Activated CD8-positive, alpha-beta T cell treated with anti-CD3 and anti-CD28 coated beads for 36 hours (primary cell): ENCODE data around the gene ZC3H12D. TPM values are rescaled to one million over a fixed set of nuclear protein-coding genes. Genes with fewer than 3 reads are reported as not detected.

ENCODE experiments used
- ATAC-seq: fragments of 200-7000 bp; cut with Tn5 transposase; one replicate; pipeline ENCODE4 v1.10.0; 2021; ENCODE audit warnings: mild to moderate bottlenecking, moderate library complexity
- CTCF ChIA-PET: fragments of 350-600 bp; sonication (Branson Sonifier 250); formaldehyde crosslinking; loops from one replicate; lab custom pipeline; 2021; ENCODE audit warnings: antibody characterized with exemption; lab: Charles Lee
- POLR2A ChIA-PET: fragments of 350-600 bp; sonication (Branson Sonifier 250); formaldehyde crosslinking; loops from one replicate; lab custom pipeline; 2021; ENCODE audit warnings: antibody characterized with exemption; lab: Charles Lee
- DNase-seq: peaks from one replicate; pipeline ENCODE4 v3.0.0-alpha.2; 2020
- H3K27ac Mint-ChIP-seq: one replicate; pipeline ENCODE4 v1.8.0; 2021; ENCODE audit warnings: mild to moderate bottlenecking, mixed read lengths
- H3K27me3 Mint-ChIP-seq: one replicate; pipeline ENCODE4 v1.8.0; 2021; ENCODE audit warnings: mixed read lengths
- H3K36me3 Mint-ChIP-seq: one replicate; pipeline ENCODE4 v1.8.0; 2021; ENCODE audit warnings: low read depth, mixed read lengths
- H3K4me1 Mint-ChIP-seq: one replicate; pipeline ENCODE4 v1.8.0; 2021; ENCODE audit warnings: low read depth, mixed read lengths
- H3K4me3 Mint-ChIP-seq: one replicate; pipeline ENCODE4 v1.8.0; 2021; ENCODE audit warnings: mild to moderate bottlenecking, moderate library complexity, mixed read lengths
- H3K9me3 Mint-ChIP-seq: one replicate; pipeline ENCODE4 v1.8.0; 2021; ENCODE audit warnings: mixed read lengths
- CTCF ChIP-seq: fragments of 200-600 bp; IDR thresholded peaks from one replicate; pipeline ENCODE4 v1.8.0; 2022; ENCODE audit warnings: antibody characterized with exemption, mild to moderate bottlenecking
- intact Hi-C: fragments of 100-400 bp; cut with micrococcal nuclease; formaldehyde crosslinking; loops from one replicate; pipeline ENCODE4 v1.10.0; 2022
- total RNA-seq, 2 experiments: library from RNA; stranded (reverse); gene quantifications; one replicate each; pipeline ENCODE4 v1.2.3, GENCODE V29; 2021

Gene ZC3H12D
- total RNA-seq, 2 experiments from 2014 or later: 37.7 to 39.0 TPM

GRCh38 chr6:149409617-149410016 lies 75.2 kb downstream of the ZC3H12D start:
- ChIA-PET CTCF (interaction anchor here (1.0 to 2.4 kb wide), 3 partner anchors 11 to 108 kb away, joined by 3 to 11 read pairs (median 4); no protein-coding TSS in a partner anchor), POLR2A (interaction anchor here (1.2 to 1.8 kb wide), 4 partner anchors 11 to 385 kb away, joined by 3 to 4 read pairs (median 4); no protein-coding TSS in a partner anchor)
- H3K27ac Mint-ChIP-seq: peak overlapping the region; percentile 57
- TF ChIP-seq CTCF: no peak
- no peak overlapping the region for H3K4me3 Mint-ChIP-seq
- H3K9me3 Mint-ChIP-seq: no peaks in the 10 kb centered on the region
- intact Hi-C loops: no loop called here
- H3K4me1 Mint-ChIP-seq: peaks cover 28% of the 10 kb centered on the region
- ATAC-seq: peak; percentile 51
- no peaks in the 10 kb centered on the region for H3K27me3 Mint-ChIP-seq
- DNase-seq: no peak
- H3K36me3 Mint-ChIP-seq: peaks cover 63% of the 10 kb centered on the region

GRCh38 chr6:149405823-149406765 lies 78.7 kb downstream of the ZC3H12D start:
- DNase-seq (no peak), ATAC-seq (peak; percentile 47)
- intact Hi-C loops: no loop called here
- no peaks in the 10 kb centered on the region for H3K9me3 Mint-ChIP-seq
- H3K27ac Mint-ChIP-seq: peak overlapping the region; percentile 80
- ChIA-PET POLR2A (interaction anchor here (0.9 kb wide), 2 partner anchors 9 to 91 kb away, joined by 3 read pairs; no protein-coding TSS in a partner anchor), CTCF (interaction anchor here (1.0 to 1.5 kb wide), 2 partner anchors 26 to 34 kb away, joined by 3 read pairs; no protein-coding TSS in a partner anchor)
- TF ChIP-seq CTCF: no peak
- peaks cover 73% of the 10 kb centered on the region for H3K36me3 Mint-ChIP-seq
- H3K27me3 Mint-ChIP-seq: no peaks in the 10 kb centered on the region
- no peak overlapping the region for H3K4me3 Mint-ChIP-seq
- peaks cover 37% of the 10 kb centered on the region for H3K4me1 Mint-ChIP-seq

- H3K9me3 Mint-ChIP-seq: no peaks in the 10 kb centered on the region
- no peak for TF ChIP-seq CTCF
- no peak for DNase-seq
- POLR2A ChIA-PET: no interaction called here
- peaks cover 27% of the 10 kb centered on the region for H3K4me1 Mint-ChIP-seq
- intact Hi-C loops: no loop called here
- peak overlapping the region; percentile 44 for H3K27ac Mint-ChIP-seq
- CTCF ChIA-PET: no interaction called here
- no peak overlapping the region for H3K4me3 Mint-ChIP-seq
- no peaks in the 10 kb centered on the region for H3K27me3 Mint-ChIP-seq
- H3K36me3 Mint-ChIP-seq: peaks cover 66% of the 10 kb centered on the region
- peak; percentile 37 for ATAC-seq
These were observed 81.3 kb downstream of the ZC3H12D start for GRCh38 chr6:149403534-149403933.

- TF ChIP-seq CTCF: no peak
- Mint-ChIP-seq H3K36me3 (peaks cover 72% of the 10 kb centered on the region), H3K4me3 (no peak within 1 kb of the TSS)
These were observed 84.8 kb downstream of the ZC3H12D start, which contains the start of gene SUMO4 for GRCh38 chr6:149400050-149400449. TSS of gene SUMO4 (plus strand) at chr6:149400262. CDS start at chr6:149400392, 130 bp downstream.

More at GRCh38 chr6:149400050-149400449, 84.8 kb downstream of the ZC3H12D start, which contains the start of gene SUMO4:
- H3K27me3 Mint-ChIP-seq: no peaks in the 10 kb centered on the region
- intact Hi-C loops: no loop called here
- ChIA-PET POLR2A (no interaction called here), CTCF (no interaction called here)
- H3K4me1 Mint-ChIP-seq: peaks cover 25% of the 10 kb centered on the region
- H3K9me3 Mint-ChIP-seq: no peaks in the 10 kb centered on the region
- DNase-seq (no peak), ATAC-seq (no peak)
- H3K27ac Mint-ChIP-seq: peak within 1 kb of the TSS; percentile 39
